WI38 (cell line): ENCODE results near the gene SDK2.

Experiments
- H3K4me3 ChIP-seq: 2 replicates; pipeline ENCODE4 v1.5.1; 2011; ENCODE audit warnings: low read depth, mild to moderate bottlenecking, control low read depth, low read length
- TF ChIP-seq, protein P1 (sequence below): IDR thresholded peaks from 2 replicates; pipeline ENCODE4 v1.5.1; 2012; ENCODE audit warnings: low read depth, mild to moderate bottlenecking, control low read depth, low read length

The SDK2 gene

DNA sequence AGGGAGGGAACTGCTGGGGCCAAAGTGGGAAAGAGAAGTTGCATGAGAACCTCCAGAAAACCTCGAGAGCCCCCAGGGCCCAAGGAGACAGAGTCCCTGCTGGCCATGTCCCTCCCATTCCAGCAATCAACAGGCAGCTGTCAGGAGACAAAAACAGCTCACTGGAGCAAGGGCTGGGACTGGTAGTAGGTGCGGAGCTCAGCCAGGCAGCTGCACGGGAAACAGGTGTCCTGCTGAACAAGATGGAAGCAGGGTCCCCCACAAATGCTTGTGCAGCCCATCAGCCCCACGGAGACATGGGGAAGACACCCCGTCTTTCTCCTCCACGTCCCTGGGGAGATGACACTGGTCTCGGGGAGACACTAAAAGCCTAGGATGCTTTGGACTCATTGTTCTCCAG, 34.5 kb downstream of the SDK2 start:
- TF ChIP-seq, protein P1, sequence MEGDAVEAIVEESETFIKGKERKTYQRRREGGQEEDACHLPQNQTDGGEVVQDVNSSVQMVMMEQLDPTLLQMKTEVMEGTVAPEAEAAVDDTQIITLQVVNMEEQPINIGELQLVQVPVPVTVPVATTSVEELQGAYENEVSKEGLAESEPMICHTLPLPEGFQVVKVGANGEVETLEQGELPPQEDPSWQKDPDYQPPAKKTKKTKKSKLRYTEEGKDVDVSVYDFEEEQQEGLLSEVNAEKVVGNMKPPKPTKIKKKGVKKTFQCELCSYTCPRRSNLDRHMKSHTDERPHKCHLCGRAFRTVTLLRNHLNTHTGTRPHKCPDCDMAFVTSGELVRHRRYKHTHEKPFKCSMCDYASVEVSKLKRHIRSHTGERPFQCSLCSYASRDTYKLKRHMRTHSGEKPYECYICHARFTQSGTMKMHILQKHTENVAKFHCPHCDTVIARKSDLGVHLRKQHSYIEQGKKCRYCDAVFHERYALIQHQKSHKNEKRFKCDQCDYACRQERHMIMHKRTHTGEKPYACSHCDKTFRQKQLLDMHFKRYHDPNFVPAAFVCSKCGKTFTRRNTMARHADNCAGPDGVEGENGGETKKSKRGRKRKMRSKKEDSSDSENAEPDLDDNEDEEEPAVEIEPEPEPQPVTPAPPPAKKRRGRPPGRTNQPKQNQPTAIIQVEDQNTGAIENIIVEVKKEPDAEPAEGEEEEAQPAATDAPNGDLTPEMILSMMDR: no peak
- H3K4me3 ChIP-seq: no peak overlapping the region

DNA sequence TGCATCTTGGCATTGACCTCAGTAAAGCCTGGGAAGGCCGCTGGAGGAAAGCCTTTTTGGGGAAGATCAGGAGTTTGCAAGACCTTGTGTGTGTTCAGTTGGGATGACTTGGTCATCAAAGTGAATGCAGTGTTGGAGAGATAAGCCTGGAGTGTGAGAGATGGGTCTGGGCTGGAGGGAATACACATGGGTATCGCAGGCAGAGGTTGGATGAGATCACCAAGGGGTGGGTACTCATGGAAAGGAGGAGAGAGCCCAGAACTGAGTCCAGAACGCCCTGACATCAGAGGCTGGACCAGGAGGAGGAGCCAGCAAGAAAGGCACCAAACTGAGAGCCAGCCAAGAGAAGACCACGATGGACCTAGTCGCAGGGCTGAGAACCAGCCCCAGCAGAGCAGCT, 35.2 kb downstream of the SDK2 start:
- no peak overlapping the region for H3K4me3 ChIP-seq
- TF ChIP-seq, protein P1: no peak

DNA sequence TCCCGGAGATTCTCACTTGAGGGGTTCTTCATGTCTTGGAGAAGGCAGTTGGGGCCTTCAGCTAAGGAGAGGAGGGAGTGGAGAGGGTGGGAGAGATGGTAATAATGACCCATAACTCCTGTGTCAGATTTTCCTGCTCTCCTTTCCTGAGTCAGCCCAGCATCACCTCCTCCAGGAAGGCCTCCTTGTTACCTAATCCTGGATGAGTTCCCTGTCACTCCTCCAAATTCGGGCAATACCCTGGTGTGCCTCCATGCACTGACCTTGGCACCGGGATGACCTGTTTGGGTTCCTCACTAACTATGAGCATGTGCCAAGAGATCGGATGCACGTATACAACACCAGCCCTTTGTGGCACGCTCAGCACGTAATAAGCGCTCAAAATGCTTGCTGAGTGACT, 38.8 kb downstream of the SDK2 start:
- TF ChIP-seq, protein P1: no peak

DNA sequence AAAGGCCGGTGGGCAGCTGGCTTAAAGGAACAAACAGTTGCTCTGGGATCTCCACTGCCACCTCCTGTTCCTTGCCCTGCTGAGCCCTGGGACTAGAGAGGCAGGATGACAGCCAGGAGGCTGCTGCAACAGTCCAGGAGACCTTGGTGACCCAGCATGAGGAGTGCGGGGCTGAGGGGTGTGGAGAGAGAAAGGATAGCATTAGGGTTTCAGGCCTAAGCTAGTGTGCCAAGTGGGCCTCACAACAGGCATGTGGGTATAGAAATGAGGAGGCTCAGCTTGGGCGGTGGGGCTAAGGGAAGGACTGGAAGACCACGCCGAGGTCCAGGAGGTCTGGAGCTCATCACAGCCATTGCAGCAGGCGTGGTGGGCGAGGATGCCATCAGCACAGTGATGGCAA, 39.8 kb downstream of the SDK2 start:
- H3K4me3 ChIP-seq: no peak overlapping the region
- TF ChIP-seq, protein P1: no peak

More for the DNA sequence above, 38.8 kb downstream of the SDK2 start:
- no peak overlapping the region for H3K4me3 ChIP-seq

DNA sequence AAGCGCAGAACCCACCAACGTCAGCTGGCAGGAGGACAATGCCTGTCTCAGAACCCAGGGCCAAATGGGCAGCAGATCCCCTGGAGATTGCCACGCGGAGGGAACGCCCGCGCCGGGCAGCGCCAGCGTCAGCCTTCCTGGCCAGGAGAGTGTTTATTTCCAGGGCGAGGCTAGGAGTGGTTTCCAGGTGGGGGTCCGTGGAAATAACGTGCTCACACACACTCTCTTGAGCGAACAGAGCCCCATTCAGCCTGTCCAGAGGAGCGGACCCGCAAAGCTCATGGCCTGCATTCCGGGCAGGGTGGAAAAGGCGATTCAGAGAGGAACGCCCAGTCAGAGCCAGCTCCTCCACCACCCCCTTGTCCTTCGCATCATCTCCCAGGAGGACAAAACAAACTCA, 40.3 kb downstream of the SDK2 start:
- no peak overlapping the region for H3K4me3 ChIP-seq
- TF ChIP-seq, protein P1: no peak

DNA sequence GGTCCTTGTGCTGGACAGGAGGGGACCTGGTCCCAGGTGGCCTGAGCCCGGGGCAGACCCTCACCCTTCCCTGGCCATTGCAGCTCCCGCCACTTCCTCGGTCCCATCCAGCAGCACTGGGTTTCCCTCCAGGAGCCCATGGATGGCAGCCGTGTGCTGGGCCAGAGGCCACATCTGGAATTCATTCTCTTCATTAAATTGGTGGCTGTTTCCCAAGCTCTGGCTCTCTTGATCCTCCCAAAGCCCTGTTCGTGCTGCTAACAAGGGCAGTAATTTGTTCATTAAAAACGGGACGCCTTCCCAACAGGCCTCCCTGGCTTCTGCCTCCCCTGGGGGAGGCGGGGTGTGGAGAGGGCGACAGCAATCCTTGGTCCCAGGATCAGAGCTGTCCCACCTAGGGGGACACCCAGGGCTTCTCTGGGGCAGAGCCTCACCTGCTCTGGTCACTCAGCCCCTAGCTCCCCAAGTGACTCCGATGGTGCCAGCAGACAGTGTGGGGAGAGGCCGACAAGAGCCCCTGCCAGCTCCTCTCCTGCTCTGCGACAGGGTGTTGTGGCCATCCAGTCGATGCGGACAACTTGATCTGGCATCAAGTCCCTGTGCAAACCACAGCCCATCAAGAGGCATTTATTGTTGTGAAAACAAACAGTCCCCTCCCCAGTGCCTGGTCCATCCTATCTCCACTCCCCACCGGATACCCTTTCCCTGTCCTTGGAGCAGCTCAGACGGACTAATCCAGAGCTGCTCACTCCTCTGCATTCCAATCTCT, 44.0 kb downstream of the SDK2 start:
- no peak overlapping the region for H3K4me3 ChIP-seq
- TF ChIP-seq, protein P1: no peak

DNA sequence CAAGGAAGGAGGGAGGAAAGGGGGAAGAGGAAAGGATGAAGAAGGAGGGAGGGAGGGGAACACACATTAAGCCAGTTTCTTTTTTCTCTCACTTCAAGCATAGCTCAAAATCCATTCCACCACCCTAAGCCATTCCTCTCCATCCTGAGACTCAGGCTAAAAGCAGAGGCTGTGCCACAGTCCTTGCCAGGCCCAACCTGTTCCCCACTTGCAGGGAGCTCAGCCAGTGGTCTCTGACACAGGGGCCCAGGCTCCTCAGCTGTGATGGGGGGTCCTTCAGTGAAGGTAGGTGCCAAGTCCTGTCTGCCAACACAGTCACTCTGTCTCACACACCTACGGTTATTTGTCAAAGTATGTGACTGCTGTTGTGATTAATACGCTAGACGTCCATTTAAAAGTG, 44.6 kb downstream of the SDK2 start:
- no peak overlapping the region for H3K4me3 ChIP-seq
- TF ChIP-seq, protein P1: no peak
